Measurements from ENCODE around the gene CTSA.
A peak's percentile ranks its signal among the peaks of the same experiment; 100 is the strongest.

Gene CTSA

GRCh38 chr20:45890985-45891983, at the start of gene CTSA, which contains the start of gene NEURL2:
Gene CTSA, plus strand, starts transcription at chr20:45891335. Its CDS starts 234 bp downstream, at chr20:45891569.
Gene NEURL2, minus strand, starts transcription at chr20:45891208. Its CDS starts 217 bp downstream, at chr20:45890991.
- peak; percentile 95 for DNase-seq

GRCh38 chr20:45841407-45842129, 49.6 kb upstream of the CTSA start:
- DNase-seq, result peak; percentile 24

DNA sequence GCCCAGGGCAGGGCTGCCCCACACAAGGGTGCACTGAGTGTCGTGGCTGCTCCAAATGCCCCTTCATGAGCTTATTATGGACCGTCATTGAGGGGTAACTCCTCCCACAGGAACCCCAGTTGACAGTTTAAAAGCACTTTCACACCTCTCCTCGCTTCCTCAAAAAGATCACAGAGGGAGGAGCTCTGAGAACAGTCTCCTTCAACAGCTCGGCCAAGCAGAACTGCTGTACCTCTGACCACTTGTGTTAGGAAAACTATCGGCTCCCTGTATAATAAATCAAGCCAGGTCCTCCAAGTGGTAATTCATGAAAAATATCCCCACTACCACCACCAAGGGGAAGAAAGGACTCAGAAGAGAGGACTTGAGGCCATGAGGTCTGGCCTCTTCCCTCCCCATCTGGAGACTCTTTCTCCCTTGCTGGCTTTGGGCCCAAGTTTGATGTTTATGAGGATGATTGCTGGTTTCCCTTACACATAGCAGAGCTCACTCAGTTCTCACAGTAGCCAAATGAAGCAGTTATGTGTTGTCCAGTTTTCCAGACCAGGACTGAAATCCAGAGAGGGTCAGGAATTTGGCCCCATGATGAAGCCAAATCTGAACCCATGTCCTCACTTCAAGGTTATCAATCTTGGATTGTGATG, 48.8 kb upstream of the CTSA start:
- DNase-seq, result peak; percentile 34

- DNase-seq, result peak; percentile 17
Observed at GRCh38 chr20:45843506-45843905, 47.6 kb upstream of the CTSA start.

DNA sequence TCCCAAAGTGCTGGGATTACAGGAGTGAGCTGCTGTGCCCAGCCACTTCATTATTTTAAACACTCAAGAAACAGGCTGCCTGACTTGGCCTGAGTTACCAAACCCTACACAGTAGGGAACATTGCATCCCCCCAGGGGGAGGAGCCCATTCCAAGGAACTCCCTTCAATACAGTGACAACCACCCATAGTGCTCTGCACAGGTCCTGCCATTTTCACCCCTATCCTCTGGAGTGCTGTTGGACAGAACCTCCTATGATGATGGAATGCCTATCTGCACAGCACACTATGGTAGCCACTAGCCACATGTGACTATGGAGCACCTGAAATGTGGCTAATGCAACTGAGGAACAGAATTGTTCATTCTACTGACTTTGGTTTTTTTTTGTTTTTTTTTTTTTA, 45.7 kb upstream of the CTSA start:
- DNase-seq, result no peak

DNA sequence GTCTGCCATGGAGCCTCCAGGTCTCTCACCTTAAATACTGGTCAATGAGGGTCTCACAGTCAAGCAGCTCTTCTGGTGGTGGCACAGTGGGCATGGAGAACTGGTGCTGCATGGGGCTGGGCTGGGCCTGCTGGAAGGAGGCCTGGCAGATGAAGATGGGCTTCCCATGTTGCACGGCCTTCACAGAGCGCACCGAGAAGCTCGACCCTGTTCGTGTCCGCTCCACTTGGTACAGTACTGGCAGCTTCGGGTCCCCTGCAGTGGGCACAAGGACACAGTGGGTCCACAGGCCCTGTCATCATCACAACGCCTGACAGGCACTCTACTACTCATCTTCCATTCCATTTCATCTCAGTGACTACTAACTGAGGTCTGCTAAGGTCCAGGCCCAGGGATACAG, 42.7 kb upstream of the CTSA start:
- no peak for DNase-seq

DNA sequence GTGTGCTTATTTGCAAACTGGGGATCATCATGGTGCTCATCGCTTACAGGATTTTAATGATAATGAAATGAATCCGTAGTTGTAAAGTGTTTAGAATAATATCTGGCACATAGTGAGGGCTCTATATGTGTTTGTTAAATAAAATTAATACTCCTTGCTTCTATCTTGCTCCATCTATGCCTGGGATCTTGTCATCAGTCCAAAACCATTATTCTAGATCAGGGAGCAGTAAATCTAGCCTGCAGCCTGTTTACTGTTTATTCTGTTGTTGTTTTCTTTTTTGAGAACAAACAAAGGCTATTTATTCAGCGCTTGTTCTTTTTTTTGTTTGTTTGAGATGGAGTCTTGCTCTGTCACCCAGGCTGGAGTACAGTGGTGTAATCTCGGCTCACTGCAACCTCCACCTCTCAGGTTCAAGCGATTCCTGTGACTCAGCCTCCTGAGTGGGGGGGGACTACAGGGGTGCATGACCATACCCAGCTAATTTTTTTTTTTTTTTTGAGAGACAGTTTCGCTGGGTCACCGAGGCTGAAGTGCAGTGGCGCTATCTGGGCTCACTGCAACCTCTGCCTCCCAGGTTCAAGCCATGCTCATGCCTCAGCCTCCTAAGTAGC, 42.1 kb upstream of the CTSA start:
- no peak for DNase-seq

- DNase-seq, result no peak
Observed at GRCh38 chr20:45850238-45850637, 40.9 kb upstream of the CTSA start.

DNA sequence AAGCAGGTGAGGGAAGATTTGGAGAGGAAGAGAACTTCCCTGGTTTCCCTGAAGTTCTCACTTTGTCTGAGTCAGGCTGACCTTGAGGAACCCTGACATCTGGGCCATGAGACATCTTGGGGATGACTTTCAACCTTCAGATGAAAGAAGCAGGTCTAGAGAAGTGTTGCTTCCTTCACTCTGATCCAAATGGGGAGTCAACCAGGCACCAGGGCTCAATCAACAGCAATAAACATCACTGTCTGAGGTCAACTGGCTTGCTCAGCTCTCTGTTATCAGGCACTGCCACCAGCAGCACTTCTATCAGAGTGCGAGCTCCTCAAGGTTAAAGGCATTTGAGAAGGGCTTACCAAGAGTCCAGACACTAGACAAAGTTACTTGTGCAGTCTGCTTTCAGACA, 40.2 kb upstream of the CTSA start:
- no peak for DNase-seq

DNA sequence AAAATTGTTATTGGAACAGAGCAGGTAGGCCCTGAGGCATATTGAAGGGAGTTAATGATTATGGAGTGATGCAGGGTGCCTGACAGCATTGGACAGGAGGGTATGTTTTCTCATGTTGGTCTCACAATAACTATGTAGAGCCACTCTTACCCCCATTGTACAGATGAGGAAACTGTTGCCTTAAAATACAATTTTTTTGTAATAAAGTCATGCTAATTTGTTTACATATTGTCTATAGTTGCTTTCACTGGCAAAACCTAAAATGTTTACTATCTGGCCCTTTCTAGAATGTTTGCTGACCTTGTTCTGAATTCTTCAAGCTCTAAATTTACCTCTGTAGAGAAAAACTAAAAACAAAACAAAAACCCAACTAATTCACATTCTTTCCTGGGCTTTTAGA, 39.6 kb upstream of the CTSA start:
- DNase-seq, result no peak

- DNase-seq, result no peak
Observed at GRCh38 chr20:45852326-45852725, 38.8 kb upstream of the CTSA start.

DNA sequence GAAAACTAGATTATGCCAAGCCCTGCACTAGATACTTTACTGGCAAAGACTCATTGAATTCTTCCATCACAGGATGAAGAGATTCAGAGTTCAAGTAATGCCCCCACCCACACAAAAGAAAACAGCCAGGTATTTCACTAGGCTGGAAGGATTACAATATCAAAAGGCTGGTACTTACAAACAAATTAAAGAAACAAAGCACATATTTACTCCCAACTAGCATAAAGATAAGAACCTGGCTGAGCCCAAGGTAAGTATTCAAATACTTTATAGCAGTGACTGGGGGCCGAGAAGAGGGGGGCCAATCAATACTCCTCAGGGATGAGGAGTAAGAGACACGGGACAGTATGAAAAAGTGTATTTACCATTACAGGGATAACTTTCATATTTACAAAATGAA, 37.7 kb upstream of the CTSA start:
- no peak for DNase-seq

- peak; percentile 98 for DNase-seq
Observed at GRCh38 chr20:45857114-45857881, 33.8 kb upstream of the CTSA start, which contains the start of the genes ACOT8 and ZSWIM3. Gene ACOT8, minus strand, starts transcription at chr20:45857392. Its CDS starts 77 bp downstream, at chr20:45857315. Gene ZSWIM3, plus strand, starts transcription at chr20:45857614. Its CDS starts 212 bp downstream, at chr20:45857826.

GRCh38 chr20:45857882-45858216, 33.3 kb upstream of the CTSA start:
- DNase-seq, result no peak

DNA sequence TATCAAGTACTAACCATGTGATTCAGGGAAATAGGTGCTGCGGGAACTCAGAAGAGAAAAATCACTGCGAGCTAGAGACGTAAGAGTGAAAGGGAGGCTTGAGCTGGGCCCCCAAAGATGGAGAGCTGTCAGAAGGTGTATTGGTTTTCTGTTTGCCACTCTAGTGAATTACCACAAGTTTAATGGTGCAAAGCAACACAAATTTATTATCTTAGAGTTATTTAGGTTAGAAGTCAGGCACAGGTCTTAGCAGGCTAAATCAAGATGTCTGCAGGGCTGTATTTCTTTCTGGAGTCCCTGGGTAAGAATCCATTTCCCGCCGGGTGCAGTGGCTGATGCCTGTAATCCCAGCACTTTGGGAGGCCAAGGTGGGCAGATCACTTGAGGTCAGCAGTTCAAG, 31.2 kb upstream of the CTSA start:
- DNase-seq, result no peak

GRCh38 chr20:45860560-45861220, 30.4 kb upstream of the CTSA start:
- DNase-seq, result no peak

DNA sequence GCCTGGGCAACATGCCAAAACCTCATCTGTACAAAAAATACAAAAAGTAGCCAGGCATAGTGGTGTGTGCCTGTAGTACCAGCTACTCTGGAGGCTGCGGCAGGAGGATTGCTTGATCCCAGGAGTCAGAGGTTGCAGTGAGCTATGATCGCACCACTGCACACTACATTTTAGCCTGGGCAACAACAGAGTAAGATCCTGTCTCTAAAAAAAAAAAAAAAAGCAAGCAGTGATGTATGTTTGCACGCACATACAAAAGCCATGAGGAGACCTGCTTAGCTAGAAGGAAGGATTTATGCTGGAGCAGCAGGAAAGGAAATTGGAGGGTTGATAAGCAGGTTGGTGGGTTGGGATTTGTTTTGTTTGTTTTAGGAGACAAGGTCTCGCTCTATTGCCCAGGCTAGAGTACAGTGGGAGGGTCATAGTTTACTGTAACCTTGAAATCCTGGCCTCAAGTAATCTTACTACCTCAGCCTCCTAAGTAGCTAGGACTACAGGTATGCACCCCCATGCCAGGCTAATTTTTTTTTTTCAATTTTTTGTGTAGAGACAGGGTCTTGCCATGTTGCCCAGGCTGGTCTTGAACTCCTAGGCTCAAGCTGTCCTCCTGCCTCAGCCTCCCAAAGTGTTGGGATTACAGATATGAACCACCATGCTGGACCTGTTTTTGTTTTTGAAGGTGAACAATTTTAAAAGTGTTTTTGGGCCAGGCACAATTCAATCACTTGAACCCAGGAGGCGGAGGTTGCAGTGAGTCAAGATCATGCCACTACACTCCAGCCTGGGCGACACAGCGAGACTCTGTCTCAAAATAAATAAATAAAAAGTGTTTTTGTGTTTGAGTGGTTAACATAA, 29.7 kb upstream of the CTSA start:
- DNase-seq, result no peak

DNA sequence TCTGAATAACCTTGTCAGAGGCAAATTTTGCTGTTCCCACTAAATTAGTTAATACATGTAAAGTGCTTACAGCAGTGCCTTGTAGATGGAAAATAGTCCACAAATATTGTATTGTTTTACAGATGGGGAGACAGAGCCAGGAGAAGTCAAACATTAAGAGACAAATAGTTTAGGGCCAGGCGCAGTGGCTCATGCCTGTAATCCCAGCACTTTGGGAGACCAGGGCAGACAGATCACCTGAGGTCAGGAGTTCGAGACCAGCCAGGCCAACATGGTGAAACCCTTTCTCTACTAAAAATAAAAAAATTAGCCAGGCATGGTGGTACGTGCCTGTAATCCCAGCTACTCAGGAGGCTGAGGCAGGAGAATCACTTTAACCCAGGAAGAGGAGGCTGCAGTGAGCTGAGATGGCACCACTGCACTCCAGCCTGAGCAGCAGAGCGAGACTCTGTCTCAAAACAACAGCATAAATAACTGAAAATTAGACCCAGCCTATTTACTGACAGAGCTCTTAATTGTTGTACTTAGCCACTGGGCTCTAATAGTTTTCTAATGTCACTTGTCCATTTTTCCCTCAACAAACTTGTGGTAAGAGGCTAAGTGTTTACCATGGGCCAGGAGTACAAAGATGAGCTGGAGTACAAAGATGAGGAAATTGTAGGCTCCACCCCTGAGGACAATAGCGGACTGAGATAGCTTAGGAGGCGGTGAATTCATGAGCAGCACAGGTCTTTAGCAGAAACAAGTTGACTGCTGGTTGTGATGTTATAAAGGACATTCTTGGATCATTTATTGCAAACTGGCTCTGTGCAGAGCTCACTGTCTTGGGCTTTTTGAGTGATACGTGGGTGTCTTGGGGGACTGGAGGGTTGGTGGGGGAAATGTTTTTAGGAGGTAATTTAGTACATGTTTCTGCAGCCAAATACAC, 27.3 kb upstream of the CTSA start:
- no peak for DNase-seq

DNA sequence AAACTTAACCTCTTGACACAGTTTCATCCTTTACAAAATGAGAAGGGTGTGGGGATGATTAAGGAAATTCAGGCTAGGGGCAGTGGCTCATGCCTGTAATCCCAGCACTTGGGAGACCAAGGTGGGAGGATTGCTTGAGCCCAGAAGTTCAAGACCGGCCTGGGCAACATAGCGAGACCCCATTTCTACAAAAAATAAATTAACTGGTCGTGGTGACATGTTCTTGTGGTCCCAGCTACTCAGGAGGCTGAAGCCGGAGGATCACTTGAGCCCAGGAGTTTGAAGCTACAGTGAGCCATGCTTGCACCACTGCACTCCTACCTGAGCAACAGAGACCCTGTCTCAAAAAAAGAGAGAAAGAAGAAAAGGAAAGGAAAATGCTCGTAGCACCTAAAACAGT, 24.7 kb upstream of the CTSA start:
- no peak for DNase-seq
